ENCODE results near the gene HOXC11. TPM values are rescaled to one million over a fixed set of nuclear protein-coding genes. Genes with fewer than 3 reads are reported as not detected.

The HOXC11 gene
- total RNA-seq, 8 experiments from 2014 or later, result 0.08 to 9.5 (median 0.35) TPM; not detected in 2

DNA sequence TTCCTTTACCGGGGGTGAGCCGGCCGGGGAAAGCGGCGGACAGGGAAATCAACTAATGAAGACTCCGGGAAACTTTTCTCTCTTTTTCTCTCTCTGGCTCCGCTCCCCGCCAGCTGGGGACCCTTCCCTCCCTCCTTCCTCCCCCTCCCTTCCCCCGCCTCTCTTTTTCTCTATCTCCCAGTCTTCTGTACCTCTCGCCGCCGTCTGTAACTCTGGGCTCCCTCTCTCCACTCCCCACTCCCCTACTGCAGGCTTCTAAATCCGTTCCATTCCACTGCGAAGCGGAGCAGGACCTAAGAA is 6.9 kb upstream of the HOXC11 start:
- WGBS, 10 experiments, result 0 to 40% (median 0%) methylated on average over 1 to 3 of the region's 15 CpGs; no CpG with 5 or more reads in 5 of the 10 experiments
- in situ Hi-C loops (cut with MboI; ENCODE audit: low pct_unique_long_range_greater_than_20kb in 2 of 9, low sequenced_read_pairs in 9 of 9, unreplicated experiment in 9 of 9), result no loop called here
- ATAC-seq (replicated peaks in 6 of 8), result peak in 1 of 8 experiments; percentile 27
- H3K4me3 ChIP-seq, result no peak overlapping the region
- H3K4me1 ChIP-seq (replicated peaks in 1 of 2), result peaks cover 0 to 5% of the 10 kb centered on the region in 2 donors
- H3K27ac ChIP-seq, result no peak overlapping the region

DNA sequence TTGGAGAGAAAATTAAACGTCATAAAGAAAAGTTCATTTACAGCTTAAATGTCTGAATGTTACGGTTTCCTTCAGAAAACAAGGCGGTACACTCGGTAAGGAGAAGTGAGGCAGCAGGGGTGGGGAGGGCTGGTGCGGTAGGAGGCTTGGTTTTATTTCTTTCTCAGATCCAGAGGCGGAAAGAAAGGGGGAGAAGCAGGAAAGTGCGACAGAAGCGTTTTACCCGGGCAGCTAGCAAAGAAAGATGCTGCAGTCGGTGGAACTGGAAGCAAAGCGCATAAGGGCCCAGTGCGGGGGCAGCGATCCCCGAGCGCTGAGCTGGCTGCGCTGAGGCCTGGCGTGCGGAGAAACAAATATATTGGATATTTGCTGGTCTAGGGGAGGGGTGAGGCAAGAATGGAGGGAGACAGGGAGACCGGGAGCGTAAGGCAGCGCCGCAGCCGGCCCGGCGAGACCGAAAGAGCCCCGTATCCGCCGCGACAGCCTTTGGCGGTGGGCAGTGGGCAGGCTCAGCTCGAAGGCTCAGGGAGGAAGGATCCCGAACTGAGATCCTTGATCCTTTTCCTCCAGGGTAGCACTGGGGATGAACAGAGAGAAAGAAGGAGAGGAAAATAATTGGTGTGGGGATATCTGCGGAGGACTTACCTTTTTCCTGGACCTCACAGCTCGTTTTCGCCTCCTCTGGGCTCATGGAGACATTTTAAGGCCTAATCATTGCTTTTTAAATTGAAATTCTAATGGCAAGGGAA is 6.4 kb upstream of the HOXC11 start:
- WGBS, 10 experiments, result 0 to 78% (median 6%) methylated on average over 1 to 27 of the region's 36 CpGs; no CpG with 5 or more reads in 1 of the 10 experiments
- peaks cover 0 to 4% of the 10 kb centered on the region in 2 donors for H3K4me1 ChIP-seq (replicated peaks in 1 of 2)
- no peak overlapping the region for H3K4me3 ChIP-seq
- no peak overlapping the region for H3K27ac ChIP-seq
- peak in 6 of 8 experiments; percentile 16 to 59 (median 42) for ATAC-seq (replicated peaks in 6 of 8)
- in situ Hi-C loops (cut with MboI; ENCODE audit: low pct_unique_long_range_greater_than_20kb in 2 of 9, low sequenced_read_pairs in 9 of 9, unreplicated experiment in 9 of 9), result no loop called here

DNA sequence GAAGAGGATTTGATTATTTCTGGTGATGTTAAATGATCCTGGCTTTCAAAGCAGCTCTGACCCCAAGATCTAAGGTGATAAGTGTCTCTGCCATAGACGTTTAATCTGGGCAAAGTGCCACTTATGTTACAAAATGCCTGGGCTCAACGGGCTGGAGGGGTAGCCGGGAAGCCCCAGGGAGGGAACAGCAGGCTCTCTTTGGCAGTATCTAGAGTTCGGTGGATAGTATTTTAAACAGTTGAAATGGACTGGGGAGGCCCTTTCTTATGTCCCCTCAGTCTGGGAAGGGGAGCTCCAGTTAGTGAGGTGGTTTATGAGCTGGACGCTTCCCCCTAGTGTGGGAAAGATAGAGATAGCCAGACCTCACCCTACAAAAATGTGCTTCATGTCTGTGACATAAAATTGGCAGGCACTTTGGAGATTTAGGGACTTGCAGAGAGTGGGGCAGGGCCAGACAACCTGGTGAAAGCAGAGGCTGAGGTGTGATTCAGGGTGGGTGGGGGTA is 5.5 kb upstream of the HOXC11 start:
- no peak overlapping the region for H3K27ac ChIP-seq
- H3K4me1 ChIP-seq (replicated peaks in 1 of 2), result peaks cover 0 to 4% of the 10 kb centered on the region in 2 donors
- in situ Hi-C loops (cut with MboI; ENCODE audit: low pct_unique_long_range_greater_than_20kb in 2 of 9, low sequenced_read_pairs in 9 of 9, unreplicated experiment in 9 of 9), result no loop called here
- H3K4me3 ChIP-seq, result no peak overlapping the region
- WGBS, 10 experiments, result 0 to 40% (median 13%) methylated on average over 1 to 4 of the region's 5 CpGs; no CpG with 5 or more reads in 4 of the 10 experiments
- no peak for ATAC-seq (replicated peaks in 6 of 8)

DNA sequence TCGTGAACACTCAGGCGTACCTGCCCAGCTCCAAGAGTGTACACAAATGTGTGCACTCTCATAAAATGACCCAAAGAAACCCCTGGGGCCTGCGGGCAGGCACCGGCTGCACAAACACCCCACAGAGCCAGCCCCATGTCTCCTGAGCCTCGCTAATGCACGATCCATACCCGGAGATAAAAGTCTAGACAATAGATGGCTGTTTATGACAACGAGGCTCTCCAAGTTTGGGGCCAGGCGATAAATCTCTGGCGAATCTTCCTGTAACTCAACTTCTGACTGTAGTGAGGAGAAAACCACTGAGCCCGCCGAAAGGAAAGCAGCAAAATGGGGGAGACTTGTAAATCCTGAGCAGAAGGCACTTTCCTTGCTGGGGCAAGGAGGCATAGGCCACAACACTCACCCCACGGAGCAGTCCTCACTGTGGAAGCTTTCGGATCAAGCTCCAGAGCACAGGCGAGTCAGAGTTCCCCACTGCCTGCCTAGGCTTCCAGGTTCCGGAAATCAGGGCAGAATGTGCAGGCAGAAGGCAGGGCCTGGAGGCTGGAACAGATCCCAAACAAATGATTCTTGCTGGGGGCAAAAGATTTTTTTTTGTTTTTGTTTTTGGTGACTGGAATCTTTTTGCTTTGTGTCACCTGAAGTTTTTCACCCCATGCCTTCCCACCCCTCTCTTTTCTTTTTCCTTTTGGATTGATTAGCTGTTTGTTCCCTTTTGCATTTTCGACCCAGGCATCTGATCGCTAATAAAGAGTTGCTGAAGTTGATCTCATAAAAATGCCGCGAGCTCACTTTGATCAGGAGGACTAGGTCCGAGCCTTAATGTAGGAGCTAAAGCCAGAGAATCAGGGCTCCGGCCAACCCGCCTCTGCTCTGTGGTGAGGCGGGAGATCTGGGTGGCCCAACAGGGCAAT is 4.5 kb upstream of the HOXC11 start:
- ATAC-seq (replicated peaks in 6 of 8), result no peak
- no peak overlapping the region for H3K4me3 ChIP-seq
- WGBS, 10 experiments, result 0 to 86% (median 22%) methylated on average over 1 to 21 of the region's 24 CpGs
- H3K27ac ChIP-seq, result no peak overlapping the region
- peaks cover 0 to 4% of the 10 kb centered on the region in 2 donors for H3K4me1 ChIP-seq (replicated peaks in 1 of 2)
- in situ Hi-C loops (cut with MboI; ENCODE audit: low pct_unique_long_range_greater_than_20kb in 2 of 9, low sequenced_read_pairs in 9 of 9, unreplicated experiment in 9 of 9), result no loop called here

DNA sequence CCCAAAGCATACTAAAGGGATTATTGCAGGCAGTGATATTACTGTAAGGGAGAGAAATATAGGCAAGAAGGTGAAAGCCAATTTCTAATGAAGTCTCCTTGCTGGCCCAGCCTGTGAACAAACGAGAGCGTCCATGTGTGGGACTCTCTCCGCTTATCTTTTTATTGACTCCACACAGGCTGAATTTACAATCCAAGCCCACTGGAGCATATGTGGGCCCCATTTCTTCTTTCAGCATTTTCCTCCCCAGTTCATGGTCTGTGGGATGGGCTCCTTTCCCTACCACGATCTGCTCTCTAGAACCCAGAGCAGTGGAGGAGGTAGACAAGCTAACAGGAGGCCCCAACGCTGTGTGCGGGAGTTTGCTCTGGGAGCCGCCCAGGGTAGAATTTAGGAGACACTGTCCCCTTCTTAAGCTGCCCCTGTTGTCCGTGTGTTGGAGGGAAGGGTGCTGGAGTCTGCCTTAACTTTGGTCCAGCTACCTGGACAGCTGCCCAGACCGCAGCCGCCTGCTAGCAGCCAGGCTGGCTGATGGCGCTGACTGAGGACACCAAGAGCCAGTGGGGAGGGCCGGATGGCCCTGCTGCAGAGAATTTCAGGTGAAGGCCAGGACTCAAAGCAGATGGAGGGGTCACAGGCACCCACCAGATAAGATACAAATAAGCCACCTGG is 3.2 kb upstream of the HOXC11 start:
- 0 to 87% (median 46%) methylated on average over 1 to 12 of the region's 12 CpGs; no CpG with 5 or more reads in 2 of the 10 experiments for WGBS, 10 experiments
- no peak for ATAC-seq (replicated peaks in 6 of 8)

DNA sequence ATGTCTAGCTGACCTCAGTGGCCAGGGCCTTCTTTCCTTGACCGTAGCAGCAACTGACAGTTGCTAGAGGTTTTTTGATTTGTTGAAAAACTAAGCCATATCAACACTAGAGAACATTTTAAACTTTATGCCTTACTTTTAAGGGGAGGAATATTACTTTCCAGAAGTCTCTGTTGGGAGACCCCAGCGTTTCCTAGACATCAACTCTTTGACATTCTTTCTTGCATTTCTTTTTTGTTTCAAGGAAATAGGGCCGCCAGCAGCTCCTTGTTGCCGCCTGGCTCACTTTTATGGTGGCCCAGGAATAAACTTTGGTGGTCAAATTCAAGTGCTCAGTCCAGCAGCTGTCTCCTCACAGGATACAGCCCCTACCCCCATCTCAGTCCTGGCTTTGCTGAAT is 2.5 kb upstream of the HOXC11 start:
- Histone ChIP-seq H3K4me3 (no peak overlapping the region), H3K4me1 (replicated peaks in 1 of 2) (peaks cover 0 to 7% of the 10 kb centered on the region in 2 donors), H3K27ac (no peak overlapping the region)
- in situ Hi-C loops (cut with MboI; ENCODE audit: low pct_unique_long_range_greater_than_20kb in 2 of 9, low sequenced_read_pairs in 9 of 9, unreplicated experiment in 9 of 9), result no loop called here
- 0 to 85% (median 20%) methylated on average over 1 to 4 of the region's 4 CpGs; no CpG with 5 or more reads in 1 of the 10 experiments for WGBS, 10 experiments
- no peak for ATAC-seq (replicated peaks in 6 of 8)

More for the DNA sequence above, 3.2 kb upstream of the HOXC11 start:
- Histone ChIP-seq H3K27ac (no peak overlapping the region), H3K4me3 (no peak overlapping the region), H3K4me1 (replicated peaks in 1 of 2) (peaks cover 0 to 4% of the 10 kb centered on the region in 2 donors)
- in situ Hi-C loops (cut with MboI; ENCODE audit: low pct_unique_long_range_greater_than_20kb in 2 of 9, low sequenced_read_pairs in 9 of 9, unreplicated experiment in 9 of 9), result no loop called here

DNA sequence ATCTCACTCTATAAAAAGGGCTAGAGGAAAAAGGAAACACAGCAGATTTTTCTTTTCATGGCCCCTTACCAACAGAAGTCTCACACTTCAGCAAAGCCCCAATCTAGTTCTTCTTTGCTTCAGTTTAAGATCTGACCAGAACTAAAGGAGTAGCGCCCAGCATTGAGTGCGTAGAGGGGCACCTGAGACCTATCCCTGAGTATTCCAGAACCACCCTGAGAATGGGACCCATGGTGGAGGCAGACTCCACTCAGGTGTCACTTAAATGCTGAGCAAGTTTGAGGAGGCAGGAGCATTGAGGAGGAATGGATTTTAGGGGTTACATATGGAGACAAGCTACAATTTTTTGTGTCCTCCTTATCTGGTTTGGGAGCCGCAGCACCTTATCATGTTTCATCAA is 1.8 kb upstream of the HOXC11 start:
- Histone ChIP-seq H3K4me1 (replicated peaks in 1 of 2) (peaks cover 0 to 7% of the 10 kb centered on the region in 2 donors), H3K4me3 (no peak overlapping the region), H3K27ac (no peak overlapping the region)
- ATAC-seq (replicated peaks in 6 of 8), result no peak
- WGBS, 10 experiments, result 31 to 77% (median 68%) methylated on average over 1 to 3 of the region's 3 CpGs; no CpG with 5 or more reads in 4 of the 10 experiments
- in situ Hi-C loops (cut with MboI; ENCODE audit: low pct_unique_long_range_greater_than_20kb in 2 of 9, low sequenced_read_pairs in 9 of 9, unreplicated experiment in 9 of 9), result no loop called here

DNA sequence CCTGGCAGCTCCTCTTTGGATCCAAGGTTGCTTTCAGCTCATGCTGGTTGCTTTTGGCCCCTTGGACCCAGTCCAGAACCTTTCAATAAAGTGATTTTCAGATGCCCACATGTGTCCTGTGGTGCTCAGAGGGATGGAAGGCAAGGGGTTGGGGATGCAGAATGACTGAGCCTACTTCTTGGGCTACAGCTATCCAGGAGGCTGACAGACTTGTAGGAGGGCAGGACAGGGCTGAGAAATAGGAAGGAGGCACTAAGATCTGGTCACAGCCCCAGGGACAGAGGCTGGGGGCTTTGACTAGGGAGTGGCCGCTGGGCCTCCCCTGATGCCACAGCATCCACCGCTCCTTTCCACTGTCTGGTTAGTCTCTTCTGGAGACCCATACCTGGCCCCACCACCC is 1.2 kb upstream of the HOXC11 start:
- 0 to 40% methylated on average over 1 of the region's 2 CpGs; no CpG with 5 or more reads in 8 of the 10 experiments for WGBS, 10 experiments
- Histone ChIP-seq H3K4me1 (replicated peaks in 1 of 2) (peaks cover 0 to 4% of the 10 kb centered on the region in 2 donors), H3K27ac (no peak overlapping the region), H3K4me3 (no peak overlapping the region)
- in situ Hi-C loops (cut with MboI; ENCODE audit: low pct_unique_long_range_greater_than_20kb in 2 of 9, low sequenced_read_pairs in 9 of 9, unreplicated experiment in 9 of 9), result no loop called here
- ATAC-seq (replicated peaks in 6 of 8), result no peak

DNA sequence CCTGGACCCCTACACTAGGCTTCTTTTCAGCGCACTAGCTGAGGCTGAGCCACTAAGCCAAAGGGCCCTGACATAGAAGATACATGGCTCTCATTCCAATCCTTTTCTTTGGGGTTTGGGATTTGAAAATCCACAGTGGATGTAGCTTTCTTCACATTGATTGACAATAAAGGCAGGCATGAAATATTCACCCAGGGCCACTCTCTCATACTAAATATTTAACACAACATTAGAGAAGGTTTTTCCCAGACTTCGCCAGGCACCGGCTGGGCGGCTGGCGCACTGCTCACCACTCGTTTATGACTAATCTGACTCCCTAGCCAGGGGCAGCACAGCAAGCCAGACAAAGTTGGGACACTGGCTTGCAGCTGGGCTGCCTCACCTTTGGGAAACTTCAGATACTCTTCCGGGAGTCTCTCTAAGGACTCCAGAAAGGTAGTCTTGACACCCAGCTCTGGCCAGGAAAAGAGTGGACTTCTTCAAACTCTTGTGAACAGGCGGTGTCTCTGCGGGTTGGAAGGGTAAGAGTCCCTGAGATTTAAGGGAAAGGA is 699 bp upstream of the HOXC11 start:
- 0 to 100% (median 23%) methylated on average over 1 to 7 of the region's 9 CpGs; no CpG with 5 or more reads in 4 of the 10 experiments for WGBS, 10 experiments
- no peak overlapping the region for H3K4me3 ChIP-seq
- peak in 1 of 8 experiments; percentile 2 for ATAC-seq (replicated peaks in 6 of 8)
- peaks cover 0 to 4% of the 10 kb centered on the region in 2 donors for H3K4me1 ChIP-seq (replicated peaks in 1 of 2)
- no peak overlapping the region for H3K27ac ChIP-seq
- in situ Hi-C loops (cut with MboI; ENCODE audit: low pct_unique_long_range_greater_than_20kb in 2 of 9, low sequenced_read_pairs in 9 of 9, unreplicated experiment in 9 of 9), result no loop called here

DNA sequence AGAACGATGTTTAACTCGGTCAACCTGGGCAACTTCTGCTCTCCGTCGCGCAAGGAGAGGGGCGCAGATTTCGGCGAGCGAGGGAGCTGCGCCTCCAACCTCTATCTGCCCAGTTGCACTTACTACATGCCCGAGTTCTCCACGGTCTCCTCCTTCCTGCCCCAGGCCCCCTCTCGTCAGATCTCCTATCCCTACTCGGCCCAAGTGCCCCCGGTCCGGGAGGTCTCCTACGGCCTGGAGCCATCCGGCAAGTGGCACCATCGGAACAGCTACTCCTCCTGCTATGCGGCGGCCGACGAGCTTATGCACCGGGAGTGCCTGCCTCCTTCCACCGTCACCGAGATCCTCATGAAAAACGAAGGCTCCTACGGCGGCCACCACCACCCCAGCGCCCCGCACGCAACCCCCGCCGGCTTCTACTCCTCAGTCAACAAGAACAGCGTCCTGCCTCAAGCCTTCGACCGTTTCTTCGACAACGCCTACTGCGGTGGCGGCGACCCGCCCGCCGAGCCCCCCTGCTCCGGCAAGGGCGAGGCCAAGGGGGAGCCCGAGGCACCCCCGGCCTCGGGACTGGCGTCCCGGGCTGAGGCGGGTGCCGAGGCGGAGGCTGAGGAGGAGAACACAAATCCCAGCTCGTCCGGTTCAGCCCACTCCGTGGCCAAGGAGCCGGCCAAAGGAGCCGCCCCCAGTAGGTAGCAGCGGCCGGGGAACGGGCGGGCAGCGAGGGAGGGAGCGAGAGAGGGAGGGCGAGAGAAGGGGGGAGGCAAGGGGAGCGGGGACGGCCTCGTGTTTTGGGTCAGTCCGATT is 513 bp downstream of the HOXC11 start:
- WGBS, 10 experiments, result 0 to 5% (median 2%) methylated on average over 1 to 26 of the region's 71 CpGs; no CpG with 5 or more reads in 4 of the 10 experiments
- Histone ChIP-seq H3K4me3 (no peak overlapping the region), H3K4me1 (replicated peaks in 1 of 2) (peaks cover 0 to 4% of the 10 kb centered on the region in 2 donors), H3K27ac (no peak overlapping the region)
- in situ Hi-C loops (cut with MboI; ENCODE audit: low pct_unique_long_range_greater_than_20kb in 2 of 9, low sequenced_read_pairs in 9 of 9, unreplicated experiment in 9 of 9), result no loop called here
- ATAC-seq (replicated peaks in 6 of 8), result peak in 5 of 8 experiments; percentile 10 to 52 (median 40)

DNA sequence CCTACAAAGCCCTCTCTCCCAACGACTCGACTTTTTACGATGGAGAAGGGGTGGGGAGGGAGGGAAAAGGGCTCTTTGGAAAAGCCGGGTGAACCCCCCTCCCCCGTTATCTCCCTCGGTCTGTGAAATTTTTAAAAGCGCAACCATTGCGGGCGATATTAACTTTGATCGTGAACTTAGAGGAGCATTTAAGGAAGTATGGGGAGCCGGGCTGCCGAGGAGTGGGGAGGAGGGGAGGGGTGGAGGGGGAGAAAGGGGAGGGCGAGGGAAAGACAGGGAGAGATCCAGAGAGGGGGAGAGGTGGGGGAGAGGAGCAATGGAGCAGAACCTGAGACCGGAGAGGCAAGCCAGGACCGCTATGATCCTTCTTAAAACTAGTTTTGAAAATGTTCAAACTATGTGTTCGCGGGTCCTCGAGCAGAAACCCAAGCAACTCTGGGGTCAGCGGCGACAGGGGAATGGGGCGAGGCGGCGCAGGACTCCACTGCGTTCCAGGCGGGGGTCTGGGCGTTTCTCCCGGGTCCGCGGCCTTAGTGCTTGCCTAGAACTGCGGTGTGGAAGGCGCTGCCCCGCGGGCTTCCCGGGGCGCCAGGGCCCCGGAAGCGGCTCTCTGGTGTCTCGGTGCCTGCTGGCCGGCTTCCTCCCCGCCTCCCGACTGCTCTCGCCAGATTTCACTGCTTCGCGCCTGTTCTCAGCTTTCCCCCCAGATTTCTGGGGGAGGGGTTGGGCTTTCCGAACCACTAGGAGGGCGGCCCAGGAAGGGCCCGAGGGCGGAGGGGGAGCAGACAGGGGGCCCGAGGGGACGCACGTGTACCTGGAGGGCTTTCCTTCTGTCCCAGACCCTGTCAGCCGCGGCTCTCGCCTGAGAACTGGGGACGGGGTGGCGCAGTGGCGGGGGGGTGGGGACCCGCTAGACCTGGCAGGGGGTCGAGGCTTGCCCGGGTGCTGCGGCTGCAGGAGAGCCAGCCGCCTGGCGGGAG is 1.4 kb downstream of the HOXC11 start, which contains the start of gene HOTAIR:
TSS of gene HOTAIR (minus strand) at position 871 of the 980 bp plus-strand sequence.
- peak in 7 of 8 experiments; percentile 23 to 44 (median 27) for ATAC-seq (replicated peaks in 6 of 8)
- in situ Hi-C loops (cut with MboI; ENCODE audit: low pct_unique_long_range_greater_than_20kb in 2 of 9, low sequenced_read_pairs in 9 of 9, unreplicated experiment in 9 of 9), result no loop called here
- Histone ChIP-seq H3K27ac (no peak within 1 kb of the TSS), H3K4me1 (replicated peaks in 1 of 2) (peaks cover 0 to 4% of the 10 kb centered on the region in 2 donors), H3K4me3 (no peak within 1 kb of the TSS)
- WGBS, 10 experiments, result 0% methylated on average over 2 to 11 of the region's 63 CpGs; no CpG with 5 or more reads in 6 of the 10 experiments

Measured in motor neuron (in vitro differentiated cells).